Endothelial cell of umbilical vein (primary cell): ENCODE measurements around the gene PDE7B. TPM values are rescaled to one million over a fixed set of nuclear protein-coding genes. Genes with fewer than 3 reads are reported as not detected.

ENCODE experiments used
- BruUV-seq: library from RNA; stranded (reverse); fragments of 400-500 nt; replicated peaks from 2 replicates; lab custom pipeline; 2021; lab: Mats Ljungman, UMichigan
- CTCF ChIA-PET: fragments of 300-600, 350-600 bp; sonication (Branson Sonifier 250); formaldehyde crosslinking; loops from one replicate; lab custom pipeline; 2021; ENCODE audit warnings: antibody characterized with exemption, inconsistent platforms; lab: Charles Lee
- POLR2A ChIA-PET: fragments of 300-600, 350-600 bp; sonication (Branson Sonifier 250); formaldehyde crosslinking; loops from one replicate; lab custom pipeline; 2021; ENCODE audit warnings: antibody characterized with exemption, inconsistent platforms; lab: Charles Lee
- DNase-seq: peaks from one replicate; pipeline ENCODE4 v3.0.0-alpha.2; 2011; ENCODE audit warnings: low read depth, low spot score
- FAIRE-seq: peaks from 2 replicates; lab custom pipeline; 2011; peaks lifted over from hg19 to GRCh38; lab: Jason Lieb, UNC
- H2AFZ ChIP-seq: 2 replicates; pipeline ENCODE4 v1.6.0; 2012; ENCODE audit warnings: low read depth, low read length, control low read depth, inconsistent platforms
- H3K27ac ChIP-seq: 2 replicates; pipeline ENCODE4 v1.5.1; 2011; ENCODE audit warnings: low read depth, mild to moderate bottlenecking, control low read depth, low read length, moderate library complexity; ENCODE audit not compliant: insufficient read depth
- H3K27me3 ChIP-seq, 2 experiments: 2 replicates each; pipeline versions ENCODE4 v1.6.0 to v1.6.1; 2011; ENCODE audit warnings: low read length in 2 of 2, mixed read lengths in 1 of 2; ENCODE audit not compliant: control insufficient read depth in 2 of 2, insufficient read depth in 2 of 2
- H3K36me3 ChIP-seq, 2 experiments: 2 replicates in 1 of 2; 3 replicates in 1 of 2; pipeline ENCODE4 v1.5.1; 2011; ENCODE audit warnings: low read length in 2 of 2, mild to moderate bottlenecking in 1 of 2, moderate library complexity in 1 of 2; ENCODE audit not compliant: control insufficient read depth in 2 of 2, insufficient read depth in 2 of 2; ENCODE audit errors: extremely low read depth in 1 of 2
- H3K4me1 ChIP-seq: 3 replicates; pipeline ENCODE4 v1.5.1; 2011; ENCODE audit warnings: mild to moderate bottlenecking, low read length; ENCODE audit not compliant: control insufficient read depth, insufficient read depth; ENCODE audit errors: extremely low read depth
- H3K4me2 ChIP-seq: 2 replicates; pipeline ENCODE4 v1.6.1; 2011; ENCODE audit warnings: low read length, control low read depth, mixed read lengths; ENCODE audit not compliant: insufficient read depth
- H3K4me3 ChIP-seq, 3 experiments: fragments of 200-600 bp in 1 of 3; sonication (generic), shearing (Covaris generic) in 1 of 3; replicated peaks in 1 of 3; 2 replicates each; pipeline ENCODE4 v1.5.1; 2011 to 2016; ENCODE audit warnings: control low read depth in 3 of 3, low read length in 3 of 3, mild to moderate bottlenecking in 2 of 3, inconsistent platforms in 1 of 3, low read depth in 1 of 3, moderate library complexity in 1 of 3; ENCODE audit not compliant: insufficient read depth in 1 of 3
- H3K79me2 ChIP-seq: 2 replicates; pipeline ENCODE4 v1.6.0; 2012; ENCODE audit warnings: low read length, inconsistent platforms; ENCODE audit not compliant: control insufficient read depth, insufficient read depth
- H3K9ac ChIP-seq: replicated peaks from 2 replicates; pipeline ENCODE3; 2011; ENCODE audit warnings: low read length, control low read depth; ENCODE audit not compliant: insufficient read depth; ENCODE audit errors: extremely low read depth
- H3K9me1 ChIP-seq: replicated peaks from 3 replicates; pipeline ENCODE4 v1.6.0; 2011; ENCODE audit warnings: mild to moderate bottlenecking, low read length; ENCODE audit not compliant: control insufficient read depth, insufficient read depth; ENCODE audit errors: extremely low read depth
- H3K9me3 ChIP-seq: replicated peaks from 2 replicates; pipeline ENCODE4 v1.5.1; 2012; ENCODE audit warnings: low read length, inconsistent platforms; ENCODE audit not compliant: control insufficient read depth, insufficient read depth
- H4K20me1 ChIP-seq: replicated peaks from 2 replicates; pipeline ENCODE3; 2011; ENCODE audit warnings: mild to moderate bottlenecking, low read length; ENCODE audit not compliant: control insufficient read depth, insufficient read depth; ENCODE audit errors: extremely low read depth
- CTCF ChIP-seq, 2 donors: IDR thresholded peaks; 1 replicate in 1 of 2; 2 replicates in 1 of 2; pipeline ENCODE4 v1.5.1; 2011; ENCODE audit warnings: low read length in 2 of 2, mild to moderate bottlenecking in 2 of 2, moderate library complexity in 2 of 2, control low read depth in 1 of 2, inconsistent platforms in 1 of 2, low read depth in 1 of 2; ENCODE audit not compliant: insufficient read depth in 1 of 2; ENCODE audit errors: extremely low read depth in 1 of 2
- EZH2 ChIP-seq: IDR thresholded peaks from 2 replicates; pipeline ENCODE4 v1.6.1; 2012; ENCODE audit warnings: borderline replicate concordance, low read depth, mild to moderate bottlenecking, moderate library complexity, low read length, inconsistent platforms; ENCODE audit not compliant: severe bottlenecking
- FOS ChIP-seq: IDR thresholded peaks from 2 replicates; pipeline ENCODE4 v1.6.1; 2011; ENCODE audit warnings: mild to moderate bottlenecking, low read length, moderate library complexity, borderline replicate concordance; ENCODE audit not compliant: insufficient read depth
- GATA2 ChIP-seq: IDR thresholded peaks from 2 replicates; pipeline ENCODE4 v1.7.0; 2011; ENCODE audit warnings: low read depth, mild to moderate bottlenecking, moderate library complexity, mixed read lengths, low read length; ENCODE audit not compliant: insufficient read length, insufficient read depth
- JUN ChIP-seq: IDR thresholded peaks from 2 replicates; pipeline ENCODE4 v1.6.1; 2011; ENCODE audit warnings: borderline replicate concordance, low read depth; ENCODE audit not compliant: insufficient read length, insufficient read depth
- MAX ChIP-seq: IDR thresholded peaks from 2 replicates; pipeline ENCODE4 v1.6.1; 2011; ENCODE audit not compliant: insufficient read depth, insufficient read length
- MYC ChIP-seq: IDR thresholded peaks from one replicate; pipeline ENCODE4 v1.6.1; 2011; ENCODE audit warnings: mild to moderate bottlenecking, low read depth, low read length
- POLR2A ChIP-seq: IDR thresholded peaks from 2 replicates; pipeline ENCODE4 v1.6.1; 2012; ENCODE audit warnings: low read depth, mild to moderate bottlenecking, control low read depth, low read length
- POLR2AphosphoS5 ChIP-seq: IDR thresholded peaks from 2 replicates; pipeline ENCODE4 v1.6.1; 2012; ENCODE audit warnings: low read depth, mild to moderate bottlenecking, control low read depth, low read length, moderate library complexity; ENCODE audit not compliant: insufficient read depth
- dilution Hi-C: fragments of 300-500 bp; cut with MboI; formaldehyde crosslinking; loops from one replicate; pipeline ENCODE4 v1.15.0; 2019; ENCODE audit warnings: low sequenced_read_pairs; ENCODE audit not compliant: extremely low pct_ligation_motif_present
- intact Hi-C: fragments of 100-400 bp; cut with micrococcal nuclease; formaldehyde crosslinking; loops from one replicate; pipeline ENCODE4 v1.10.0; 2022
- polyA plus RNA-seq, 4 experiments: library from polyadenylated mRNA; depleted of rRNA in 3 of 4; stranded (reverse) in 3 of 4; unstranded in 1 of 4; fragments of >200 nt; gene quantifications; 2 replicates each; pipeline versions ENCODE4 v1.2.1 to v1.2.3, GENCODE V29; 2011 to 2012; ENCODE audit warnings: missing spikeins in 1 of 4
- total RNA-seq: library from RNA; stranded (reverse); gene quantifications from 2 replicates; pipeline ENCODE4 v1.2.3, GENCODE V29; 2021

The PDE7B gene
- total and polyA plus RNA-seq, 2 donors (not counting 3 experiments of a cell fraction or from before 2014, with no cell fraction given), result 20.6 to 25.1 TPM

DNA sequence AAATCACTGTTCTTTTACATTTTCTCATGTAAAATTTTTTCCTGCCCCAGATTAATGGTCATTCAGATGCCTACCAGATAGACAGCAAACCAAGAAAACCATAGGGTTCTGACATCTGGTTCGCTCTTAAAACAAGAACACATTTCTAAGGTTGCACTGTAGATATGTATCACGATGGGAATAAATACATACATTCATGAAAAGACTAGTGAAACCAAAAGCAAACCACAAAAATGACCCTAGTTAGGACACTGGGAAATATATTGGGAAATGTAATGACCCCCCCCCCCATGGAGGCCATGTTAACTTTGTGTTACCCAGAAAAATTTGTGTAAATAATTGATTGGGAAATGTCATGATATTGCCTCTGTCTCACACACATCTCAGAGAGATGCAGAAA, 361.1 kb downstream of the PDE7B start:
- BruUV-seq, result no TSS peak
- no peak for DNase-seq
- H3K9me3 ChIP-seq, result no peaks in the 10 kb centered on the region
- intact Hi-C loops (no loop called here), dilution Hi-C loops (no loop called here)
- H3K36me3 ChIP-seq, result no peaks in the 10 kb centered on the region
- FAIRE-seq, result no peak
- no peak overlapping the region for H2AFZ ChIP-seq
- ChIA-PET CTCF (interaction anchor here (0.9 to 1.0 kb wide), 2 partner anchors 12 to 303 kb away, joined by 4 read pairs; no protein-coding TSS in a partner anchor), POLR2A (no interaction called here)
- H3K27me3 ChIP-seq, result no peaks in the 10 kb centered on the region
- no peak overlapping the region for H3K4me2 ChIP-seq
- TF ChIP-seq EZH2 (no peak), MYC (no peak), POLR2AphosphoS5 (no peak), GATA2 (no peak), CTCF (IDR thresholded peaks at IDR 0.05; ENCODE audit: extremely low read depth in 1 of 2, insufficient read depth in 1 of 2, low read depth in 1 of 2, low read length in 2 of 2) (no peak), POLR2A (no peak), JUN (no peak), FOS (no peak), MAX (no peak)
- H3K79me2 ChIP-seq, result no peaks in the 10 kb centered on the region
- no peaks in the 10 kb centered on the region for H3K9me1 ChIP-seq
- no peaks in the 10 kb centered on the region for H4K20me1 ChIP-seq
- no peak overlapping the region for H3K4me3 ChIP-seq
- no peak overlapping the region for H3K27ac ChIP-seq
- H3K4me1 ChIP-seq, result no peaks in the 10 kb centered on the region
- H3K9ac ChIP-seq, result no peak overlapping the region
